Measurements from ENCODE around the gene AGTRAP.

DNA sequence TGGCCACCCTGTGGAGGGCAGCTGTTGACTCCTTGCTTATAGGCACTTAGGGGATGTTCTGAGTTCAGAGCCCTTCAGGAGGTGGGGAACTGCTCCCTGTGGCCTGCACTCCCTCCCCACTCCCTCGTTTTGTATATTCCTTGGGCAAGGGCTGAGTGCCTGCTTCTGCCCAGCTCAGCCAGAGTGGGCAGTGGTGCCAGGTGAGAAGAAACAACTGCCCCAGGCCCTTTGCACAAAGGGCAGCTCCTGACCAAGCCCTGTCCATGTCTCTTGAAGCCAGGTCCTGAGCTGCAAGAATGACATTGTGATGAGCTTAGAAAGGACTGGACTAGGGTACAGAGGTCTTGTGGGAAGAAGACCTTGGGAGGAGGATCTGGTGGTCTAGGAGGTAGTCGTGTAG lies 2.2 kb downstream of the AGTRAP start:
- TF ChIP-seq, protein P1, sequence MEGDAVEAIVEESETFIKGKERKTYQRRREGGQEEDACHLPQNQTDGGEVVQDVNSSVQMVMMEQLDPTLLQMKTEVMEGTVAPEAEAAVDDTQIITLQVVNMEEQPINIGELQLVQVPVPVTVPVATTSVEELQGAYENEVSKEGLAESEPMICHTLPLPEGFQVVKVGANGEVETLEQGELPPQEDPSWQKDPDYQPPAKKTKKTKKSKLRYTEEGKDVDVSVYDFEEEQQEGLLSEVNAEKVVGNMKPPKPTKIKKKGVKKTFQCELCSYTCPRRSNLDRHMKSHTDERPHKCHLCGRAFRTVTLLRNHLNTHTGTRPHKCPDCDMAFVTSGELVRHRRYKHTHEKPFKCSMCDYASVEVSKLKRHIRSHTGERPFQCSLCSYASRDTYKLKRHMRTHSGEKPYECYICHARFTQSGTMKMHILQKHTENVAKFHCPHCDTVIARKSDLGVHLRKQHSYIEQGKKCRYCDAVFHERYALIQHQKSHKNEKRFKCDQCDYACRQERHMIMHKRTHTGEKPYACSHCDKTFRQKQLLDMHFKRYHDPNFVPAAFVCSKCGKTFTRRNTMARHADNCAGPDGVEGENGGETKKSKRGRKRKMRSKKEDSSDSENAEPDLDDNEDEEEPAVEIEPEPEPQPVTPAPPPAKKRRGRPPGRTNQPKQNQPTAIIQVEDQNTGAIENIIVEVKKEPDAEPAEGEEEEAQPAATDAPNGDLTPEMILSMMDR (IDR thresholded peaks at IDR 0.05), result no peak
- TF ChIP-seq POLR2A (IDR thresholded peaks at IDR 0.05), result no peak

Data from adrenal gland (tissue), 5 donors.